Right lobe of liver (tissue), 4 donors: ENCODE results near the gene DOCK7.

Source experiments
- POLR2A ChIP-seq: fragments of 450-650 bp; IDR thresholded peaks from one replicate; pipeline ENCODE4 v1.6.1; 2017; ENCODE audit warnings: antibody characterized with exemption, mild to moderate bottlenecking
- TF ChIP-seq, protein P1 (sequence below), 4 donors: fragments of 200-600 bp in 3 of 4; fragments of 450-650 bp in 1 of 4; IDR thresholded peaks; one replicate each; pipeline versions ENCODE4 v1.5.1 to v1.8.0; 2016 to 2022; ENCODE audit warnings: antibody characterized with exemption in 4 of 4, mild to moderate bottlenecking in 2 of 4
- donor health status: DM: no; HTN: no; CAD: no.
- donor health status: DM: no; HTN: no; CAD: no.
- donor health status: DM: no; HTN: yes; CAD: no.

DNA sequence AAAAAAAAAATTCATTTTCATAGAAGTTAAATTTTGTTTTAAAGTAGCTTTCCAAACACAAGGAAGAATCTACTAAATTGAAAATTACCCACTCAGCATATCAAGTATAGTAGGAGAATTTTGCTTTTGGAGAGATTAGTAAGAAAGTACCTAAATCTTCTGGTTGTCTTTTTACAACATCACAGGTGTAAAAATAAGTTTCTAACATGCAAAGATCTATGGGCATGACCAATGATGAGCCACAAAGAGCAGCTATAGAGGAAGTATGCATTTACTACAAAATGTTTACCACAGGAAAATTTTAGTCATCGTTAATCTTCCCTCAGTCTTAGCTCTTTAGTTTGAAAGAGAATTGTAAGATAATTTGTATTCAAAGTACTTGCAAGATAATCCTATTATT lies 62.8 kb downstream of the DOCK7 start:
- no peak for TF ChIP-seq POLR2A
- TF ChIP-seq, protein P1, sequence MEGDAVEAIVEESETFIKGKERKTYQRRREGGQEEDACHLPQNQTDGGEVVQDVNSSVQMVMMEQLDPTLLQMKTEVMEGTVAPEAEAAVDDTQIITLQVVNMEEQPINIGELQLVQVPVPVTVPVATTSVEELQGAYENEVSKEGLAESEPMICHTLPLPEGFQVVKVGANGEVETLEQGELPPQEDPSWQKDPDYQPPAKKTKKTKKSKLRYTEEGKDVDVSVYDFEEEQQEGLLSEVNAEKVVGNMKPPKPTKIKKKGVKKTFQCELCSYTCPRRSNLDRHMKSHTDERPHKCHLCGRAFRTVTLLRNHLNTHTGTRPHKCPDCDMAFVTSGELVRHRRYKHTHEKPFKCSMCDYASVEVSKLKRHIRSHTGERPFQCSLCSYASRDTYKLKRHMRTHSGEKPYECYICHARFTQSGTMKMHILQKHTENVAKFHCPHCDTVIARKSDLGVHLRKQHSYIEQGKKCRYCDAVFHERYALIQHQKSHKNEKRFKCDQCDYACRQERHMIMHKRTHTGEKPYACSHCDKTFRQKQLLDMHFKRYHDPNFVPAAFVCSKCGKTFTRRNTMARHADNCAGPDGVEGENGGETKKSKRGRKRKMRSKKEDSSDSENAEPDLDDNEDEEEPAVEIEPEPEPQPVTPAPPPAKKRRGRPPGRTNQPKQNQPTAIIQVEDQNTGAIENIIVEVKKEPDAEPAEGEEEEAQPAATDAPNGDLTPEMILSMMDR (IDR thresholded peaks at IDR 0.05), result no peak
